Measurements from ENCODE around the gene SLAMF8.

SLAMF8 gene

DNA sequence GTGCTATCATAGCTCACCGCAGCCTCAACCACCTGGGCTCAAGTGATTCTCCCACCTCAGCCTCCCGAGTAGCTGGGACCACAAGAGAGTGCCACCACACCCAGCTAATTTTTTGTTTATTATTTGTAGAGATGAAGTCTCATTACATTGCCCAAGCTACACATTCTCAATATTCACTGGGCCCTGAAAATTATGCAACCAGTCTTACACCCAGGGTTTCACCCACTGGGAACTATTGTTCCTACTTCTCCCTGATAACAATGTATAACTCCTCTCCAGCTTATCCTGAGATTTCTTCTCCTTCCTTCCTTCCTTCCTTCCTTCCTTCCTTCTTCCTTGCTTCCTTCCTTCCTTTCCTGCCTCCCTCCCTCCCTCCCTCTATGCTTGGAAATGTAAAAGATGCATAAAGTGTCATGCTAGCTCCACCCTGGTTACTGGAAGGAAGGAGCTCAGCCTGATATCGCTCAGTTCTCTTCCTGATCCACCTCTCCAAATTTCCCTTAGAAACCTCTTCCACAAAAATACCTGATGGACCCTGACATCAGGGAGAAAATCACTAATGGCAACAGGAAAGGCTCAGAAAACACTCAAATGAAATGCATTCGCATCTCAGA is 47.0 kb downstream of the SLAMF8 start:
- no peak for DNase-seq (ENCODE audit: low read depth)

DNA sequence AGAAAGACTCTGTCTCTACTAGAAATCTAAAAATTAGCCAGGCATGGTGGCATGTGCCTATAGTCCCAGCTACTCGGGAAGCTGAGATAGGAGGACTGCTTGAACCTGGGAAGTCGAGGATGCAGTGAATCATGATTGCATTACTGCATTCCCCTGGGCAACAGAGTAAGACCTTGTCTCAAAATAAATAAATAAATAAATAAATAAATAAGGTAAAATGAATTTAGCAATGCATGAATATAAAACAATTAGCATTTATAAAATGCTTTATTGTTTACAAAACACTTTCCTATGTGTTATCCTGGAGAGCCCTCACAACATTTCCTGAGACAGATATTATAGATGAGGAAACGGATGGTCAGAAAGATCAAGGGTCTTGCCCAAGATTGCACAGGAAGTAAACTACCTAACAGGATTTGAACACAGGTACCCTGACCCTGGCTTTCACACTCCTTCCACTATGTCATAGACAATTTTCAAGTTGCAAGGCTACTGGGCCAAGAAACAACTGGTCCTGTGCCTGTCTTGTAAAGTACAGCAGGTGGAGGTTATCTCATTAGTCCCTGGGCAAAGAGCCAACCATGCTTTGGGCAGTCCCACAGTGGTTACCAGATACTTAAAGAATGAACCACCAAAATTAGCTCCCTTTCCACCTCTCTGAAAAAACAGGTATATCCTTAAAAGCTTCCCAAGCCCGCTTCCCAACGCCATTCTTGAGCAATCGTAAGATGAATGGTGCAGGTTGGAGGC is 51.2 kb downstream of the SLAMF8 start:
- no peak for DNase-seq (ENCODE audit: low read depth)

DNA sequence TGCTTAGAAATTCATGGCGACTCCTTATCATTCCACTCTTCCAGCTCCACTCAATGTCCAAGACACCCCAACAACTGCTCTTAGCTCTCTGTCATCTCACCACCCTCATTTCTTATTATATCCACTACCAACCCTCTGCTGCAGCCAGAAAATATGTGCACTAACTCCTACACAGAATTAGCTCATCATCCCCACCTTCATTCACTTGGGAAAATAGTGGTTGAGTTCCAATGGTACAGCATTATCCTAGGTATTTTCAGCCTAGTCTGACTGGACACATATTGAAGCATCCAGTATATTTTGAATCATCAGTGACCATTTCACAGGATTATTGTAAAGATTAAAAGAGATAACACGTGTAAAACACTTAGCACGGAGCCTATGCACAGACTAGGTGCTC is 52.5 kb downstream of the SLAMF8 start:
- DNase-seq (ENCODE audit: low read depth): no peak

DNA sequence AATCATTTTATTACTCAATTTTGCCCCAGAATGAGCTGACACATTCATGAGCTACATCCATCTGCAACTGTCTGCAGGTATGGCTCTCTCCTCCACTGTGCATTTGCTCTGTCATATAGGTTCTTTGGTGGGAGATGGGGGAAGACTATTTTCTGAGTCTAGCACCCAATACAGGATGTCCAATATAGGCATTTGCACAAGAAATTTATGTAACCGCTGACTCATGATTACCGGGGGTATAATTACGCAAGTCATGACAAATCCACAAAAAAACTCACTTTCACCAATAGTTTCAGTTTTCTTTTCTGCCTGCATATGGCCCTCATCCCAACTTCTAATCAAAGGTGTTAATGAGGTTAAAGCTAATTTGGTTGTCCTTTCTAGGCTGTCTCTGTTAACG is 53.3 kb downstream of the SLAMF8 start:
- peak; percentile 37 for DNase-seq (ENCODE audit: low read depth)

DNA sequence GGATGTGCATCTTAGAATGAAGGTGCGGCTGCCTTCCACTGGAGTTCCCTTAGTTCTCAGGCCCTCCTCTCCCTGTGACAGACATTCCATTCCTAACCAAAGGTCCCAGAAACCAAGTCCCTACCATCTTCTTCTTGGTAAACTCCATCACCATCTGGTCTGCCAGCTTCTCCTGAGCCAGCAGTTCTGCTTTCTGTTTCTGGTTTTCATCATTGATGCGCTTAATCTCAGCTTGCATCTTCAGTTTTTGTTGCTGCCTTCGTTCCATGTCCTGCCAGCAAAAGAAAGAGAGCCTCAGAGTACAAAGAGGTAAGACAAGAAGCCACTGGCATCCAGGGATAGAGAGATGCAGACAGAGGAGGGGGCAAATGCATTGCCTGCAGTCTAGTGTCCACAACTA is 53.8 kb downstream of the SLAMF8 start:
- DNase-seq (ENCODE audit: low read depth): no peak

DNA sequence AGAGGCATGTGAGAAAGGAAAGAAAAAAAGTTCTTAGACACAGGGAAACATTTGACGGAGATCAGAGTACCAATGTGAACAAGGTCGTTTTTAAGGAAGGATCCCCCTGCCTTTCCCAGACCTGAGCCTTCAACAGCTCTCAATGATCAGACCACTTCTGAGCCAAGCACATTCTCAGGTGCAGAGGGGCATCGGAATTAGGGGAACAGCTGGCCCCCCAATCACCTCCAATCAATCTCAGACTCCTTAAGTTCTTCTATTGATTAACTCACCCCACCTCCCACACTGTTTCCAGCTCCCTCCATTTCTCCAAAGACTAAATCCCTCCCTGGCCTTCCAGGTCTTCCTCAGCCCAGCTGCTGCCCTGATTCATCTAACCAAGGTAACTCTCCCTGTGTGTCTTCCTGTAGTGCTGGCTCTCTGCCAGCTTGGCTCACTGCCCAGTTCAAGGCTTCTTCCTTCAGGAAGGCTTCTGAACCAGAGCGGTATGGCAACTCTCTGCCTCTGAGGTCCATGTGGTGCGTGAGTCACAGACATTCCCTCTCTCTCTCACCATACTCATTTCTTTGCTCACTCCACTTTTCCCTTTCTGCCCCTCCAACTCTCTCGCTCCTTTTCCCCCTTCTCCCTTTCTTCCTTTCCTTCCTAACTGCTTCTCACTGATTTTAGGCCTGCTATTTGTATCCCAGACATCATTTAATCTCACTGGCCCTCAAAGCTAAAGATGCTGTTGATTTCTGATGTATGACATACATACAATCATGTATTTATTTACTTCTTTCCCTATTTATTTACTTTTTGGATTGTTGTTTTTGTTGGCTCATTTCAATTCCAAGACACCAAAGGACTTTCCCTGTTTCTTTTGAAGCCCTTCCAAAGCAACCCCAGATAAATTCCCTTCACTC is 55.2 kb downstream of the SLAMF8 start:
- DNase-seq (ENCODE audit: low read depth): peak; percentile 96

DNA sequence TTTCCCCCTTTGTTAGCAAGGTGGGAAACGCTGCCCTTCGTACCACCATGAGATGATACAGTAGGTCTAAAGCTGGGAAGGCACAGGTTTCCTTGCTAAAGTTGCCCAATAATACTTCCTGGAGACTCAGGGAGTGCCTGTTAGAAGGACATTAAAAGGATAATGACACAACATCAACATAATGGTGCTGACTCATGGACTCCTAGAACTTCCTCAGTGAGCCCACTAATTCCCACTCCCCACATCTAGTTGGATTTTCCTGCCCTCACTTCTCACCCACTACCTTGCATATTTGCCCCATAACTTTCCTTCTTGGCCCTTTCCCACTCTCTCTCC is 55.8 kb downstream of the SLAMF8 start:
- DNase-seq (ENCODE audit: low read depth): no peak

DNA sequence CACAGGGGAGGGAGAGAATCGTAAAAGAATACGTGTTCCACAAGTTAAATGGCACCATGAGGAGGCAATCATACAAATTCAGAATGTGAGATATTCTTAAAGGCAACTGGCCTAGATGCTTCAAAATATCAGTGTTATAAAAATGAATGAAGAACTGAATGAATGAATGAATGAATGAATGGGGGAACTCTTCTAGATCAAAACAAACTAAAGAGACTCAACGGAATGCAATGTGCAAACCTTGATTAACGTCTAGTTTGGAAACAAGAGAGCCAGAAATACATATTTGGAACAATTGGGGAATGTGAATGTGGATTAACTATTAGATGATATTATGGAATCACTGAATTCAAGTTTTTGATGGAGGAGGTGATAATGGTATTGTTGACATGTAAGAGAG is 56.5 kb downstream of the SLAMF8 start:
- no peak for DNase-seq (ENCODE audit: low read depth)

DNA sequence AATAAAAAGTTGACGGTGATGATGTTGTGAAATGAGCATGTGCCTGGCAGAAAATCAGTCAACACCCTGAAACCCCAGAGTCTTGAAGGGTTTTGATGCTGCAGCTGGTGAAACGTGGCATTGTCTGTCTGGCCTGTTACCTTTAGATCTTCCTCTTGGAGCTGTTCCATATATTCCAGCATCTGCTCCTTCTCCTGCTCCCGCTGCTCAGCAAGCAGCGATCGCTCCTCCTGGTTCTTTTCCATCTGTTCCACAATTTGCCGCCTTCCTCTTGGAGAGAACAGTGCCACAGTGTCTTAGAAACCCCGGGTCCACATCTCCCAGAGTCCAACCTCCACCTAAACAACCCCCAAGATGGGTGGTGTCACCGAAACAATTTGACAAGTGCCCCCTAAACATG is 57.6 kb downstream of the SLAMF8 start:
- DNase-seq (ENCODE audit: low read depth): no peak
